HepG2 (cell line): Measurements from ENCODE around the gene NBR1. TPM values are rescaled to one million over a fixed set of nuclear protein-coding genes. Genes with fewer than 3 reads are reported as not detected.
A peak's percentile ranks its signal among the peaks of the same experiment; 100 is the strongest.

Source experiments
- BCL6 ChIP-seq: IDR thresholded peaks from 2 replicates; pipeline ENCODE4 v1.6.1; 2016; ENCODE audit warnings: missing genetic modification reagents, missing compliant biosample characterization
- CREB1 ChIP-seq, 2 experiments: fragments of 450-650 bp in 1 of 2; IDR thresholded peaks; 2 replicates each; pipeline ENCODE4 v1.6.1; 2016 to 2017; ENCODE audit warnings: control low read depth in 1 of 2, mild to moderate bottlenecking in 1 of 2, missing compliant biosample characterization in 1 of 2, missing genetic modification characterization in 1 of 2
- DPF2 ChIP-seq: sonication (generic); formaldehyde crosslinking; IDR thresholded peaks from 2 replicates; pipeline ENCODE4 v1.4.0; 2020; ENCODE audit warnings: mild to moderate bottlenecking, low read depth, missing genetic modification reagents, borderline replicate concordance
- ETV5 ChIP-seq: IDR thresholded peaks from 2 replicates; pipeline ENCODE4 v1.6.1; 2018; ENCODE audit warnings: missing biosample characterization, missing genetic modification reagents, inconsistent platforms, borderline replicate concordance
- HNF4A ChIP-seq: sonication (generic); formaldehyde crosslinking; IDR thresholded peaks from 2 replicates; pipeline ENCODE4 v1.4.0; 2020; ENCODE audit warnings: missing genetic modification reagents
- HNF4G ChIP-seq, 2 experiments: sonication (generic) in 1 of 2; formaldehyde crosslinking in 1 of 2; IDR thresholded peaks; 2 replicates each; pipeline versions ENCODE4 v1.4.0 to v1.6.1; 2011 to 2020; ENCODE audit warnings: borderline replicate concordance in 2 of 2, low read depth in 2 of 2, mild to moderate bottlenecking in 2 of 2, low read length in 1 of 2, missing genetic modification reagents in 1 of 2, moderate library complexity in 1 of 2
- KDM5A ChIP-seq: fragments of 200-600 bp; sonication (generic); IDR thresholded peaks from 2 replicates; pipeline ENCODE4 v1.7.0; 2018; ENCODE audit warnings: antibody characterized with exemption, mild to moderate bottlenecking, low read length, borderline replicate concordance
- MAFK ChIP-seq, 2 experiments: IDR thresholded peaks in 1 of 2; conservative IDR thresholded peaks in 1 of 2; 2 replicates each; pipeline ENCODE4 v1.6.1; 2011; ENCODE audit warnings: improper control_type of control experiment in 2 of 2, low read length in 2 of 2
- MED1 ChIP-seq: sonication (generic); formaldehyde crosslinking; IDR thresholded peaks from 2 replicates; pipeline ENCODE4 v1.4.0; 2020; ENCODE audit warnings: missing genetic modification reagents
- MEF2D ChIP-seq: sonication (generic); formaldehyde crosslinking; IDR thresholded peaks from 2 replicates; pipeline ENCODE4 v1.5.1; 2020; ENCODE audit warnings: mild to moderate bottlenecking, missing genetic modification reagents
- MNT ChIP-seq: fragments of 450-650 bp; IDR thresholded peaks from 2 replicates; pipeline ENCODE4 v1.6.1; 2016
- NFIC ChIP-seq: IDR thresholded peaks from 2 replicates; pipeline ENCODE4 v1.6.1; 2012; ENCODE audit warnings: mild to moderate bottlenecking, low read length, inconsistent platforms
- RCOR2 ChIP-seq: IDR thresholded peaks from 2 replicates; pipeline ENCODE4 v1.6.1; 2016; ENCODE audit warnings: missing biosample characterization, missing genetic modification reagents
- SOX5 ChIP-seq: IDR thresholded peaks from 2 replicates; pipeline ENCODE4 v1.6.1; 2016; ENCODE audit warnings: borderline replicate concordance
- STAG1 ChIP-seq: sonication (generic); formaldehyde crosslinking; IDR thresholded peaks from 2 replicates; pipeline ENCODE4 v1.4.0; 2020; ENCODE audit warnings: missing genetic modification reagents
- TARDBP ChIP-seq: sonication (generic); formaldehyde crosslinking; IDR thresholded peaks from 2 replicates; pipeline ENCODE4 v1.8.0; 2022; ENCODE audit warnings: mild to moderate bottlenecking, missing genetic modification reagents
- TEAD3 ChIP-seq: optimal IDR thresholded peaks from 2 replicates; pipeline ENCODE3; 2016; ENCODE audit warnings: borderline replicate concordance
- TFAP4 ChIP-seq: sonication (generic); IDR thresholded peaks from 2 replicates; pipeline ENCODE4 v1.6.1; 2016; ENCODE audit warnings: low read depth, borderline replicate concordance
- ZBTB7B ChIP-seq: sonication (generic); formaldehyde crosslinking; IDR thresholded peaks from 2 replicates; pipeline ENCODE4 v1.4.0; 2020; ENCODE audit warnings: missing genetic modification reagents
- ZFP1 ChIP-seq: IDR thresholded peaks from 2 replicates; pipeline ENCODE4 v1.6.1; 2016
- ZNF574 ChIP-seq: sonication (generic); formaldehyde crosslinking; IDR thresholded peaks from 2 replicates; pipeline ENCODE4 v1.4.0; 2020; ENCODE audit warnings: missing genetic modification reagents
- polyA plus RNA-seq, 8 experiments: library from polyadenylated mRNA; depleted of rRNA in 3 of 8; stranded (reverse) in 7 of 8; unstranded in 1 of 8; fragments of >200 nt; fragmentation: Illumina TruSeq in 4 of 8; extraction: Trizol in 4 of 8; gene quantifications; 2 replicates each; pipeline versions ENCODE4 v1.2.1 to v1.2.3, GENCODE V29; 2011 to 2016; ENCODE audit warnings: low read depth in 4 of 8, missing spikeins in 1 of 8, mixed read lengths in 1 of 8; ENCODE audit not compliant: insufficient read depth in 1 of 8
- total RNA-seq, 5 experiments: library from RNA; depleted of rRNA; stranded (reverse); fragments of >200 nt; fragmentation: Illumina TruSeq; extraction: Trizol; gene quantifications; 2 replicates each; pipeline ENCODE4 v1.2.3, GENCODE V29; 2016; ENCODE audit warnings: low read depth in 1 of 5

The NBR1 gene
- total and polyA plus RNA-seq, 2 of the 13 experiments (the other 11 are each of a cell fraction or from before 2014, with no cell fraction given): 51.7 to 121 TPM

- TF ChIP-seq MEF2D (CRISPR knock-in tag) (peak; percentile 29; the same call in 1 of the 2 replicates), BCL6 (CRISPR knock-in tag) (peak; percentile 60), ZFP1 (CRISPR knock-in tag) (0 out of 2 replicates have a peak, but pooled peaks have one; percentile 34), MNT (no peak), RCOR2 (CRISPR knock-in tag) (peak; percentile 80), DPF2 (CRISPR knock-in tag) (peak; percentile 65; the same call in 1 of the 2 replicates), HNF4A (peak; percentile 92), CREB1 (IDR thresholded peaks at IDR 0.05) (no peak), CREB1 (CRISPR knock-in tag; IDR thresholded peaks at IDR 0.05) (peak; percentile 75; the same call in 1 of the 2 replicates), TFAP4 (peak; percentile 75; the same call in 1 of the 2 replicates), MAFK (conservative IDR thresholded peaks at IDR 0.05 in 1 of 2, IDR thresholded peaks at IDR 0.05 in 1 of 2; ENCODE audit: low read length in 2 of 2) (peak; percentile 30 to 37; a peak in 2 of 4 replicates), ZBTB7B (CRISPR knock-in tag) (no peak), TEAD3 (CRISPR knock-in tag) (peak; percentile 71), MED1 (peak; percentile 92), TARDBP (CRISPR knock-in tag) (peak; percentile 63; the same call in 1 of the 2 replicates), NFIC (peak; percentile 76), ETV5 (CRISPR knock-in tag) (peak; percentile 94; the same call in 1 of the 2 replicates), ZNF574 (CRISPR knock-in tag) (no peak; the same call in 1 of the 2 replicates), KDM5A (peak; percentile 53; the same call in 1 of the 2 replicates), HNF4G (IDR thresholded peaks at IDR 0.05; ENCODE audit: borderline replicate concordance, low read depth, low read length) (peak; percentile 91), HNF4G (CRISPR knock-in tag; IDR thresholded peaks at IDR 0.05; ENCODE audit: borderline replicate concordance, low read depth) (0 out of 2 replicates have a peak, but pooled peaks have one; percentile 52), SOX5 (CRISPR knock-in tag) (peak; percentile 86; the same call in 1 of the 2 replicates), STAG1 (CRISPR knock-in tag) (peak; percentile 9)
These were observed 5.1 kb downstream of the NBR1 start (continued) for GRCh38 chr17:43176119-43176570.
